SK-N-SH (cell line): ENCODE data around the gene RAD51B. TPM values are rescaled to one million over a fixed set of nuclear protein-coding genes. Genes with fewer than 3 reads are reported as not detected.

Source experiments
- CTCF ChIA-PET: fragments of 300-600, 350-600 bp; formaldehyde crosslinking; extraction: SDS; loops from one replicate; lab custom pipeline; 2021; lab: Yijun Ruan, JAX
- POLR2A ChIA-PET: fragments of 350-600 bp; sonication (Branson Sonifier 250); formaldehyde crosslinking; extraction: SDS; loops from one replicate; lab custom pipeline; 2020; ENCODE audit warnings: antibody characterized with exemption, inconsistent platforms; lab: Yijun Ruan, JAX
- DNase-seq: peaks from one replicate; pipeline ENCODE4 v3.0.0; 2012
- H2AFZ ChIP-seq: fragments of 200-600 bp; sonication (generic); 2 replicates; pipeline ENCODE4 v1.8.1; 2016; ENCODE audit warnings: antibody characterized with exemption, mild to moderate bottlenecking, low read depth
- H3F3A ChIP-seq: fragments of 200-600 bp; sonication (generic); replicated peaks from 2 replicates; pipeline ENCODE3; 2016; ENCODE audit warnings: antibody characterized with exemption, mild to moderate bottlenecking; ENCODE audit not compliant: insufficient read depth
- H3K27ac ChIP-seq, 2 experiments: fragments of 200-500 bp in 1 of 2; fragments of 200-600 bp in 1 of 2; sonication (Bioruptor generic) in 1 of 2; sonication (generic), shearing (Covaris generic) in 1 of 2; 2 replicates each; pipeline versions ENCODE4 v1.5.1 to v1.6.1; 2014 to 2016; ENCODE audit warnings: low read depth in 2 of 2, inconsistent platforms in 1 of 2, low read length in 1 of 2, mild to moderate bottlenecking in 1 of 2, mixed read lengths in 1 of 2
- H3K27me3 ChIP-seq: fragments of 200-600 bp; sonication (generic), shearing (Covaris generic); 2 replicates; pipeline ENCODE4 v1.6.1; 2016; ENCODE audit warnings: mixed run types; ENCODE audit not compliant: insufficient read depth
- H3K36me3 ChIP-seq, 2 experiments: fragments of 200-500 bp in 1 of 2; fragments of 200-600 bp in 1 of 2; sonication (Bioruptor generic) in 1 of 2; sonication (generic) in 1 of 2; replicated peaks in 1 of 2; 2 replicates each; pipeline versions ENCODE3 to v1.5.1; 2014 to 2016; ENCODE audit warnings: low read length in 1 of 2, mild to moderate bottlenecking in 1 of 2; ENCODE audit not compliant: insufficient read depth in 2 of 2, control insufficient read depth in 1 of 2
- H3K4me1 ChIP-seq, 2 experiments: fragments of 200-500 bp in 1 of 2; fragments of 200-600 bp in 1 of 2; sonication (Bioruptor generic) in 1 of 2; sonication (generic), shearing (Covaris generic) in 1 of 2; 2 replicates each; pipeline versions ENCODE4 v1.5.1 to v1.6.1; 2014 to 2016; ENCODE audit warnings: low read depth in 1 of 2, low read length in 1 of 2, mixed run types in 1 of 2; ENCODE audit not compliant: insufficient read depth in 2 of 2, control insufficient read depth in 1 of 2
- H3K4me2 ChIP-seq: fragments of 200-600 bp; sonication (generic), shearing (Covaris generic); 2 replicates; pipeline ENCODE4 v1.6.1; 2017; ENCODE audit warnings: mixed run types
- H3K4me3 ChIP-seq, 2 experiments: fragments of 200-500 bp in 1 of 2; fragments of 200-600 bp in 1 of 2; sonication (Bioruptor generic) in 1 of 2; sonication (generic), shearing (Covaris generic) in 1 of 2; 2 replicates each; pipeline versions ENCODE4 v1.5.1 to v1.8.1; 2014 to 2016; ENCODE audit warnings: low read depth in 2 of 2, inconsistent platforms in 1 of 2, low read length in 1 of 2, mild to moderate bottlenecking in 1 of 2, mixed read lengths in 1 of 2, moderate library complexity in 1 of 2
- H3K79me2 ChIP-seq: fragments of 200-600 bp; sonication (generic); 2 replicates; pipeline ENCODE4 v1.8.1; 2017; ENCODE audit warnings: mild to moderate bottlenecking; ENCODE audit not compliant: insufficient read depth
- H3K9ac ChIP-seq: fragments of 200-600 bp; sonication (generic); 2 replicates; pipeline ENCODE4 v1.6.1; 2017; ENCODE audit warnings: mixed run types
- H3K9me2 ChIP-seq: fragments of 200-600 bp; sonication (generic); 2 replicates; pipeline ENCODE4 v1.6.1; 2017; ENCODE audit warnings: mixed run types
- H3K9me3 ChIP-seq: fragments of 200-600 bp; sonication (generic); 2 replicates; pipeline ENCODE4 v1.6.1; 2017; ENCODE audit warnings: mixed run types, mild to moderate bottlenecking, moderate library complexity
- H4K20me1 ChIP-seq: fragments of 200-600 bp; sonication (generic); 2 replicates; pipeline ENCODE4 v1.6.1; 2017; ENCODE audit warnings: mild to moderate bottlenecking, mixed run types; ENCODE audit not compliant: insufficient read depth
- CHD2 ChIP-seq: fragments of 150-350 bp; IDR thresholded peaks from 2 replicates; pipeline ENCODE4 v1.6.1; 2018; ENCODE audit warnings: low read length; ENCODE audit not compliant: partially characterized antibody
- EP300 ChIP-seq, 2 experiments: IDR thresholded peaks; 2 replicates each; pipeline versions ENCODE4 v1.4.0 to v1.6.1; 2012; ENCODE audit warnings: borderline replicate concordance in 1 of 2, low read depth in 1 of 2, low read length in 1 of 2
- EZH2phosphoT487 ChIP-seq: fragments of 200-600 bp; sonication (generic); IDR thresholded peaks from 2 replicates; pipeline ENCODE4 v1.6.1; 2017; ENCODE audit warnings: low read depth, mixed run types, mild to moderate bottlenecking, antibody characterized with exemption, moderate library complexity, borderline replicate concordance
- FOSL2 ChIP-seq: IDR thresholded peaks from 2 replicates; pipeline ENCODE4 v1.4.0; 2012; ENCODE audit warnings: low read depth, mild to moderate bottlenecking, moderate library complexity, borderline replicate concordance
- FOXJ3 ChIP-seq: sonication (generic); formaldehyde crosslinking; IDR thresholded peaks from 2 replicates; pipeline ENCODE4 v1.5.1; 2020; ENCODE audit warnings: mild to moderate bottlenecking, missing genetic modification reagents
- FOXM1 ChIP-seq: IDR thresholded peaks from 2 replicates; pipeline ENCODE4 v1.4.0; 2012; ENCODE audit warnings: low read depth, mild to moderate bottlenecking
- GABPA ChIP-seq: IDR thresholded peaks from 2 replicates; pipeline ENCODE4 v1.4.0; 2012; ENCODE audit warnings: low read depth, mild to moderate bottlenecking
- GATA2 ChIP-seq: sonication (generic); formaldehyde crosslinking; IDR thresholded peaks from 2 replicates; pipeline ENCODE4 v1.5.0; 2020; ENCODE audit warnings: mild to moderate bottlenecking, missing genetic modification reagents
- IRF3 ChIP-seq: fragments of 150-350 bp; IDR thresholded peaks from 2 replicates; pipeline ENCODE4 v1.6.1; 2016; ENCODE audit warnings: mild to moderate bottlenecking, low read depth, low read length
- MEF2A ChIP-seq: IDR thresholded peaks from 2 replicates; pipeline ENCODE4 v1.4.0; 2012; ENCODE audit warnings: low read depth, borderline replicate concordance
- NFIC ChIP-seq: IDR thresholded peaks from 2 replicates; pipeline ENCODE4 v1.4.0; 2012; ENCODE audit warnings: borderline replicate concordance
- PBX3 ChIP-seq: IDR thresholded peaks from 2 replicates; pipeline ENCODE4; 2012
- RAD21 ChIP-seq: IDR thresholded peaks from 2 replicates; pipeline ENCODE4 v1.6.1; 2012; ENCODE audit warnings: mild to moderate bottlenecking, low read length
- RCOR1 ChIP-seq: fragments of 150-350 bp; IDR thresholded peaks from 2 replicates; pipeline ENCODE4 v1.6.1; 2017; ENCODE audit warnings: antibody characterized with exemption, low read length
- RFX5 ChIP-seq: IDR thresholded peaks from 2 replicates; pipeline ENCODE4 v1.6.1; 2012; ENCODE audit warnings: mild to moderate bottlenecking, improper control_type of control experiment, low read length
- RXRA ChIP-seq: IDR thresholded peaks from 2 replicates; pipeline ENCODE4 v1.4.0; 2012; ENCODE audit warnings: low read depth, mild to moderate bottlenecking, borderline replicate concordance
- SIN3A ChIP-seq: IDR thresholded peaks from 2 replicates; pipeline ENCODE4 v1.6.1; 2012; ENCODE audit warnings: low read depth, mild to moderate bottlenecking, low read length, moderate library complexity, borderline replicate concordance
- TAF1 ChIP-seq: IDR thresholded peaks from 2 replicates; pipeline ENCODE4 v1.6.1; 2012; ENCODE audit warnings: low read depth, mild to moderate bottlenecking, low read length, moderate library complexity, borderline replicate concordance
- USF1 ChIP-seq: IDR thresholded peaks from 2 replicates; pipeline ENCODE4 v1.4.0; 2012; ENCODE audit warnings: low read depth, borderline replicate concordance
- ZBTB33 ChIP-seq: IDR thresholded peaks from 2 replicates; pipeline ENCODE4 v1.4.0; 2012; ENCODE audit warnings: low read depth, borderline replicate concordance
- WGBS: methylation state at CpG from one replicate; pipeline ENCODE4 v1.1.6; 2017; ENCODE audit warnings: low lambda C conversion rate; 5-methylcytosine and 5-hydroxymethylcytosine counted together
- polyA plus RNA-seq, 3 experiments: library from polyadenylated mRNA; depleted of rRNA; stranded (reverse); fragments of >200 nt; gene quantifications; 2 replicates each; pipeline ENCODE4 v1.2.3, GENCODE V29; 2012

RAD51B gene
- polyA plus RNA-seq, 1 of the 3 experiments (the other 2 are of a cell fraction), result 6.0 TPM

- Histone ChIP-seq H3K4me1 (peaks cover 0 to 9% of the 10 kb centered on the region in 2 experiments; a peak in 2 of 4 replicates), H3K27ac (no peak overlapping the region), H3K9me3 (no peaks in the 10 kb centered on the region), H3K27me3 (no peaks in the 10 kb centered on the region), H3K4me2 (no peak overlapping the region), H3F3A (no peaks in the 10 kb centered on the region), H3K36me3 (no peaks in the 10 kb centered on the region), H3K4me3 (no peak overlapping the region), H4K20me1 (no peaks in the 10 kb centered on the region), H3K9me2 (no peaks in the 10 kb centered on the region), H3K79me2 (no peaks in the 10 kb centered on the region), H3K9ac (no peak overlapping the region), H2AFZ (no peak overlapping the region)
- POLR2A ChIA-PET, result no interaction called here
- TF ChIP-seq FOXM1 (no peak), SIN3A (no peak), FOXJ3 (CRISPR knock-in tag) (no peak), GATA2 (CRISPR knock-in tag) (no peak), FOSL2 (no peak), RXRA (no peak), ZBTB33 (no peak), PBX3 (no peak), RCOR1 (no peak), RFX5 (no peak), NFIC (no peak), CHD2 (no peak), EP300 (IDR thresholded peaks at IDR 0.05; ENCODE audit: borderline replicate concordance in 1 of 2, low read depth in 1 of 2, low read length in 1 of 2) (no peak), MEF2A (no peak), RAD21 (no peak), USF1 (no peak), GABPA (no peak), IRF3 (no peak), TAF1 (no peak), EZH2phosphoT487 (no peak)
- WGBS, result 90% methylated on average over 10 of the region's 11 CpGs
- CTCF ChIA-PET, result no interaction called here
- DNase-seq, result no peak
Measured at GRCh38 chr14:68631394-68632053, 811.9 kb downstream of the RAD51B start.
